CD4-positive, alpha-beta T cell treated with Interleukin-12 subunit alpha and Interleukin-12 subunit beta, for 1 hour (primary cell): ENCODE measurements around the gene RBM14.
A peak's percentile ranks its signal among the peaks of the same experiment; 100 is the strongest.
"Not testable (repeated sequence)": the region's sequence is repeated elsewhere in the genome, so short reads cannot be mapped to it uniquely, and the experiment has no call there.

Experiments
- DNase-seq: peaks from one replicate; pipeline ENCODE4 v3.0.0-alpha.2; 2020

The RBM14 gene

GRCh38 chr11:66598993-66599392 lies 17.4 kb upstream of the RBM14 start:
- no peak for DNase-seq

GRCh38 chr11:66600219-66600618 lies 16.2 kb upstream of the RBM14 start:
- no peak for DNase-seq

GRCh38 chr11:66600631-66601233 lies 15.7 kb upstream of the RBM14 start:
- no peak for DNase-seq

- no peak for DNase-seq
Observed at GRCh38 chr11:66603072-66603471, 13.4 kb upstream of the RBM14 start.

GRCh38 chr11:66604155-66604554 lies 12.3 kb upstream of the RBM14 start:
- no peak for DNase-seq

GRCh38 chr11:66606608-66607007 lies 9.8 kb upstream of the RBM14 start:
- DNase-seq, result not testable (repeated sequence)

GRCh38 chr11:66607126-66607834 lies 9.2 kb upstream of the RBM14 start:
- DNase-seq, result no peak

- no peak for DNase-seq
Observed at GRCh38 chr11:66609721-66610617, 6.5 kb upstream of the RBM14 start.

GRCh38 chr11:66612458-66612857 lies 4.0 kb upstream of the RBM14 start:
- no peak for DNase-seq

- no peak for DNase-seq
Observed at GRCh38 chr11:66614073-66614472, 2.4 kb upstream of the RBM14 start.

GRCh38 chr11:66617155-66617834 lies 865 bp downstream of the RBM14 start:
- peak; percentile 57 for DNase-seq

- peak; percentile 84 for DNase-seq
Observed at GRCh38 chr11:66619080-66619554, 2.7 kb downstream of the RBM14 start.

- DNase-seq, result no peak
Observed at GRCh38 chr11:66624450-66624849, 8.0 kb downstream of the RBM14 start.

- no peak for DNase-seq
Observed at GRCh38 chr11:66625041-66625751, 8.8 kb downstream of the RBM14 start.

GRCh38 chr11:66625752-66626149 lies 9.3 kb downstream of the RBM14 start:
- no peak for DNase-seq

- DNase-seq, result no peak
Observed at GRCh38 chr11:66626382-66626781, 10.0 kb downstream of the RBM14 start.

GRCh38 chr11:66626926-66627325 lies 10.5 kb downstream of the RBM14 start:
- DNase-seq, result no peak

GRCh38 chr11:66628061-66628603 lies 11.7 kb downstream of the RBM14 start:
- no peak for DNase-seq

GRCh38 chr11:66629356-66629755 lies 12.9 kb downstream of the RBM14 start:
- no peak for DNase-seq

- DNase-seq, result no peak
Observed at GRCh38 chr11:66631883-66632282, 15.5 kb downstream of the RBM14 start.

GRCh38 chr11:66632952-66633351 lies 16.5 kb downstream of the RBM14 start:
- no peak for DNase-seq

GRCh38 chr11:66636411-66636810 lies 20.0 kb downstream of the RBM14 start:
- no peak for DNase-seq
